ENCODE results near the gene SLC35A1.

SLC35A1 gene

GRCh38 chr6:87553159-87553765, 80.5 kb downstream of the SLC35A1 start:
- H3K27me3 ChIP-seq (ENCODE audit: control insufficient read depth, insufficient read depth, low read length): no peaks in the 10 kb centered on the region
- H3K4me1 ChIP-seq (ENCODE audit: control insufficient read depth, insufficient read depth, low read length): no peaks in the 10 kb centered on the region
- H3K9me3 ChIP-seq (ENCODE audit: control insufficient read depth, insufficient read depth, low read length): no peaks in the 10 kb centered on the region
- H3K9ac ChIP-seq (ENCODE audit: low read depth, low read length): no peak overlapping the region
- no peak overlapping the region for H3K4me3 ChIP-seq (ENCODE audit: low read depth, low read length)
- peaks cover 85% of the 10 kb centered on the region for H3K36me3 ChIP-seq (ENCODE audit: control insufficient read depth, insufficient read depth, low read length)
- H3K27ac ChIP-seq (ENCODE audit: low read depth, low read length): no peak overlapping the region

GRCh38 chr6:87555506-87555905, 82.7 kb downstream of the SLC35A1 start:
- Histone ChIP-seq H3K36me3 (ENCODE audit: control insufficient read depth, insufficient read depth, low read length) (peaks cover 86% of the 10 kb centered on the region), H3K4me1 (ENCODE audit: control insufficient read depth, insufficient read depth, low read length) (no peaks in the 10 kb centered on the region), H3K27me3 (ENCODE audit: control insufficient read depth, insufficient read depth, low read length) (no peaks in the 10 kb centered on the region), H3K9ac (ENCODE audit: low read depth, low read length) (no peak overlapping the region), H3K4me3 (ENCODE audit: low read depth, low read length) (no peak overlapping the region), H3K27ac (ENCODE audit: low read depth, low read length) (no peak overlapping the region), H3K9me3 (ENCODE audit: control insufficient read depth, insufficient read depth, low read length) (no peaks in the 10 kb centered on the region)

- H3K9me3 ChIP-seq (ENCODE audit: control insufficient read depth, insufficient read depth, low read length): no peaks in the 10 kb centered on the region
- peaks cover 85% of the 10 kb centered on the region for H3K36me3 ChIP-seq (ENCODE audit: control insufficient read depth, insufficient read depth, low read length)
- no peak overlapping the region for H3K4me3 ChIP-seq (ENCODE audit: low read depth, low read length)
- H3K27me3 ChIP-seq (ENCODE audit: control insufficient read depth, insufficient read depth, low read length): no peaks in the 10 kb centered on the region
- peaks cover 8% of the 10 kb centered on the region; the same call in 1 of the 2 replicates for H3K4me1 ChIP-seq (ENCODE audit: control insufficient read depth, insufficient read depth, low read length)
- no peak overlapping the region for H3K27ac ChIP-seq (ENCODE audit: low read depth, low read length)
- no peak overlapping the region for H3K9ac ChIP-seq (ENCODE audit: low read depth, low read length)
Observed at GRCh38 chr6:87558446-87558845, 85.7 kb downstream of the SLC35A1 start.

DNA sequence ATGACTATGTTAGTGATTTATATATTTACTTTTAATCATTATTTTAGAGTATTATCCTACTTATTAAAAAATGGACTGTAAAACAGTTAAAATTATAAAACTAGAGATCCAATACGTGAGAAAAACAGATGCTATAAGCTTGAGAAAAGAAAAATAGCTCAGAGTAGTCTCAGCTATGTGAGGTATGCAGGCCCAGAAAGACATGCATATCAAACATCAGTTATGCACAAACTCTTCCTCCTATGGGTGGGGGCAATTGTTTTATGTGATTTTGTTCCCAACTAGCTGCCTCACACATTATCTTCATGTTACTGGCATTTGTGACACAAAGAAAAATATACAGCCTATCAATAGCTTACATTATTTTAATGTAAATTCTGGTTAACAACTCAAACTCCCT, 88.2 kb downstream of the SLC35A1 start:
- Histone ChIP-seq H3K4me1 (ENCODE audit: control insufficient read depth, insufficient read depth, low read length) (peaks cover 8% of the 10 kb centered on the region; the same call in 1 of the 2 replicates), H3K4me3 (ENCODE audit: low read depth, low read length) (no peak overlapping the region), H3K9me3 (ENCODE audit: control insufficient read depth, insufficient read depth, low read length) (no peaks in the 10 kb centered on the region), H3K36me3 (ENCODE audit: control insufficient read depth, insufficient read depth, low read length) (peaks cover 81% of the 10 kb centered on the region), H3K9ac (ENCODE audit: low read depth, low read length) (no peak overlapping the region), H3K27ac (ENCODE audit: low read depth, low read length) (no peak overlapping the region), H3K27me3 (ENCODE audit: control insufficient read depth, insufficient read depth, low read length) (no peaks in the 10 kb centered on the region)

Measured in HUES48 (cell line).